Ascending aorta (tissue), 2 donors: Measurements from ENCODE around the gene TSSC4. TPM values are rescaled to one million over a fixed set of nuclear protein-coding genes. Genes with fewer than 3 reads are reported as not detected.
A peak's percentile ranks its signal among the peaks of the same experiment; 100 is the strongest.

Experiments
- DNase-seq, 2 donors: peaks; one replicate each; pipeline ENCODE4 v3.0.0-alpha.2; 2019; ENCODE audit warnings: low spot score in 2 of 2
- H3K27ac ChIP-seq, 2 donors: fragments of 200-600 bp; sonication (generic); one replicate each; pipeline ENCODE4 v1.5.1; 2016 to 2017; ENCODE audit warnings: mild to moderate bottlenecking in 1 of 2
- H3K27me3 ChIP-seq: fragments of 200-600 bp; sonication (generic); one replicate; pipeline ENCODE4 v1.5.1; 2017
- H3K36me3 ChIP-seq, 2 donors: fragments of 200-600 bp; sonication (generic); one replicate each; pipeline ENCODE4 v1.5.1; 2016
- H3K4me1 ChIP-seq, 2 donors: fragments of 200-600 bp; sonication (generic); one replicate each; pipeline ENCODE4 v1.5.1; 2016 to 2017; ENCODE audit warnings: mild to moderate bottlenecking in 1 of 2
- H3K4me3 ChIP-seq, 2 donors: fragments of 200-600 bp; sonication (generic); one replicate each; pipeline ENCODE4 v1.5.1; 2016 to 2017; ENCODE audit warnings: mild to moderate bottlenecking in 1 of 2
- H3K9me3 ChIP-seq, 2 donors: fragments of 200-600 bp; sonication (generic); one replicate each; pipeline ENCODE4 v1.5.1; 2016
- intact Hi-C: fragments of 100-400 bp; cut with DNase I; formaldehyde crosslinking; loops from one replicate; pipeline ENCODE4 v1.15.1; 2023
- total RNA-seq: library from RNA; depleted of rRNA; stranded (reverse); fragments of >200 nt; gene quantifications from one replicate; pipeline ENCODE4 v1.1.0, GENCODE V29; 2016
- TF ChIP-seq, protein P1 (sequence below), 3 experiments: fragments of 200-600 bp in 2 of 3; fragments of 450-650 bp in 1 of 3; sonication (generic) in 2 of 3; IDR thresholded peaks; one replicate each; pipeline ENCODE4 v1.5.1; 2016 to 2019; ENCODE audit warnings: antibody characterized with exemption in 3 of 3, mild to moderate bottlenecking in 1 of 3, moderate library complexity in 1 of 3

The TSSC4 gene
- total RNA-seq, 1 donor from 2014 or later, result 183 TPM

- H3K4me1 ChIP-seq, result peaks cover 10 to 57% of the 10 kb centered on the region in 2 donors
- DNase-seq, result no peak
- H3K4me3 ChIP-seq, result no peak overlapping the region
- no peaks in the 10 kb centered on the region for H3K9me3 ChIP-seq
- intact Hi-C loops, result no loop called here
- peaks cover 32 to 39% of the 10 kb centered on the region in 2 donors for H3K36me3 ChIP-seq
- TF ChIP-seq, protein P1, sequence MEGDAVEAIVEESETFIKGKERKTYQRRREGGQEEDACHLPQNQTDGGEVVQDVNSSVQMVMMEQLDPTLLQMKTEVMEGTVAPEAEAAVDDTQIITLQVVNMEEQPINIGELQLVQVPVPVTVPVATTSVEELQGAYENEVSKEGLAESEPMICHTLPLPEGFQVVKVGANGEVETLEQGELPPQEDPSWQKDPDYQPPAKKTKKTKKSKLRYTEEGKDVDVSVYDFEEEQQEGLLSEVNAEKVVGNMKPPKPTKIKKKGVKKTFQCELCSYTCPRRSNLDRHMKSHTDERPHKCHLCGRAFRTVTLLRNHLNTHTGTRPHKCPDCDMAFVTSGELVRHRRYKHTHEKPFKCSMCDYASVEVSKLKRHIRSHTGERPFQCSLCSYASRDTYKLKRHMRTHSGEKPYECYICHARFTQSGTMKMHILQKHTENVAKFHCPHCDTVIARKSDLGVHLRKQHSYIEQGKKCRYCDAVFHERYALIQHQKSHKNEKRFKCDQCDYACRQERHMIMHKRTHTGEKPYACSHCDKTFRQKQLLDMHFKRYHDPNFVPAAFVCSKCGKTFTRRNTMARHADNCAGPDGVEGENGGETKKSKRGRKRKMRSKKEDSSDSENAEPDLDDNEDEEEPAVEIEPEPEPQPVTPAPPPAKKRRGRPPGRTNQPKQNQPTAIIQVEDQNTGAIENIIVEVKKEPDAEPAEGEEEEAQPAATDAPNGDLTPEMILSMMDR (IDR thresholded peaks at IDR 0.05), result no peak
- no peaks in the 10 kb centered on the region for H3K27me3 ChIP-seq
- H3K27ac ChIP-seq, result peak overlapping the region in 1 of 2 donors; percentile 76
These were observed 11.0 kb upstream of the TSSC4 start for GRCh38 chr11:2389377-2390026.

DNA sequence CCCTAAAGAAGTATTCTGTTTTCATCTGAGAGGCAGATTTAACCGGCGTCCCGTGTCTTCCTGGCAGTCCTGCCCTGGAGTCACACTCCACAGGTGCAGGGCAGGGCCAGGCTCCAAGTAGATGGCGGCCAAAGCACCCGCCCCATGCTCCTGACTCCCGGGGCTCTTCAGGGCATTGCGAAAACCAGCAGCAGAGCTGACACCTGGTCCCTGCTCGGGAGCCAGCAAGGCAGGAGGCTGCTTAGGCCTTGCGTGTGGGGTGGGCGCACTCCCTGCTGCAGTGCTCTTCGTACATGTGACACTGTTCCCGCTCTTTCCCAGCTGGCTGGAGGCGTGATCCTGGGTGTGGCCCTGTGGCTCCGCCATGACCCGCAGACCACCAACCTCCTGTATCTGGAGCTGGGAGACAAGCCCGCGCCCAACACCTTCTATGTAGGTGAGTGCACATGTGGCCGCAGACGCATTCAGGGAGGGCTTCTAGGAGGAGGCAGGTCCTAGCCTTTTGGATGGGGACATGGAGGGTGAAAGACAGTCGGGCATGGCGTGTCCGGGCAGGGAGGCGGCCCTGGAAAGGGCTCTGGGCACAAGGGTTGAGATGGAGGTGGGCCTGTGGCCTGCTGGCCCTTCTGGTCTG, 10.3 kb upstream of the TSSC4 start:
- Histone ChIP-seq H3K4me3 (no peak overlapping the region), H3K27me3 (no peaks in the 10 kb centered on the region), H3K36me3 (peaks cover 38 to 46% of the 10 kb centered on the region in 2 donors), H3K4me1 (peaks cover 10 to 53% of the 10 kb centered on the region in 2 donors), H3K9me3 (no peaks in the 10 kb centered on the region), H3K27ac (peak overlapping the region; percentile 76)
- TF ChIP-seq, protein P1 (IDR thresholded peaks at IDR 0.05), result no peak
- intact Hi-C loops, result no loop called here
- DNase-seq, result no peak

GRCh38 chr11:2390725-2391151, 9.8 kb upstream of the TSSC4 start:
- no peak overlapping the region for H3K4me3 ChIP-seq
- peaks cover 10 to 53% of the 10 kb centered on the region in 2 donors for H3K4me1 ChIP-seq
- peaks cover 38 to 46% of the 10 kb centered on the region in 2 donors for H3K36me3 ChIP-seq
- intact Hi-C loops, result no loop called here
- H3K9me3 ChIP-seq, result no peaks in the 10 kb centered on the region
- TF ChIP-seq, protein P1 (IDR thresholded peaks at IDR 0.05), result no peak
- peak in 1 of 2 donors; percentile 79 for DNase-seq
- H3K27me3 ChIP-seq, result no peaks in the 10 kb centered on the region
- peak overlapping the region; percentile 76 for H3K27ac ChIP-seq

GRCh38 chr11:2391181-2391975, 9.2 kb upstream of the TSSC4 start:
- DNase-seq, result no peak
- Histone ChIP-seq H3K9me3 (no peaks in the 10 kb centered on the region), H3K27me3 (no peaks in the 10 kb centered on the region), H3K36me3 (peaks cover 42 to 52% of the 10 kb centered on the region in 2 donors), H3K4me3 (no peak overlapping the region), H3K4me1 (peaks cover 10 to 47% of the 10 kb centered on the region in 2 donors), H3K27ac (peak overlapping the region; percentile 76)
- intact Hi-C loops, result no loop called here
- TF ChIP-seq, protein P1 (IDR thresholded peaks at IDR 0.05), result no peak

- DNase-seq, result no peak
- peak overlapping the region; percentile 76 for H3K27ac ChIP-seq
- H3K36me3 ChIP-seq, result peaks cover 51 to 63% of the 10 kb centered on the region in 2 donors
- H3K4me1 ChIP-seq, result peaks cover 8 to 37% of the 10 kb centered on the region in 2 donors
- intact Hi-C loops, result no loop called here
- H3K9me3 ChIP-seq, result no peaks in the 10 kb centered on the region
- no peak overlapping the region for H3K4me3 ChIP-seq
- TF ChIP-seq, protein P1 (IDR thresholded peaks at IDR 0.05), result no peak
- H3K27me3 ChIP-seq, result no peaks in the 10 kb centered on the region
These were observed 8.2 kb upstream of the TSSC4 start for GRCh38 chr11:2392241-2392959.
